B cell (primary cell): ENCODE measurements around the gene LCN1. TPM values are rescaled to one million over a fixed set of nuclear protein-coding genes. Genes with fewer than 3 reads are reported as not detected.
"Not testable (repeated sequence)": the region's sequence is repeated elsewhere in the genome, so short reads cannot be mapped to it uniquely, and the experiment has no call there.

ENCODE experiments used
- ATAC-seq: fragments of 200-7000 bp; cut with Tn5 transposase; one replicate; pipeline ENCODE4 v1.10.0; 2021; ENCODE audit warnings: low read depth, mild to moderate bottlenecking, moderate number of reproducible peaks, moderate library complexity
- CTCF ChIA-PET: fragments of 350-600 bp; sonication (Branson Sonifier 250); formaldehyde crosslinking; loops from one replicate; lab custom pipeline; 2021; ENCODE audit warnings: antibody characterized with exemption, inconsistent platforms; lab: Charles Lee
- POLR2A ChIA-PET: fragments of 350-600 bp; sonication (Branson Sonifier 250); formaldehyde crosslinking; loops from one replicate; lab custom pipeline; 2021; ENCODE audit warnings: antibody characterized with exemption; lab: Charles Lee
- DNase-seq: peaks from one replicate; pipeline ENCODE4 v3.0.0; 2013
- H2AFZ ChIP-seq: 2 replicates; pipeline ENCODE4 v1.6.1; 2012; ENCODE audit warnings: mild to moderate bottlenecking, low read depth, low read length; ENCODE audit not compliant: insufficient read depth, poor library complexity, severe bottlenecking
- H3K27ac ChIP-seq, 2 donors: 1 replicate in 1 of 2; 2 replicates in 1 of 2; pipeline ENCODE4 v1.5.1; 2012 to 2013; ENCODE audit warnings: low read length in 2 of 2, mild to moderate bottlenecking in 2 of 2, moderate library complexity in 1 of 2
- H3K27me3 ChIP-seq, 4 experiments: fragments of 200-600 bp in 1 of 4; sonication (generic) in 1 of 4; replicated peaks in 1 of 4; 1 replicate in 2 of 4; 2 replicates in 2 of 4; pipeline versions ENCODE4 v1.6.1 to v1.7.0; 2013 to 2016; ENCODE audit warnings: low read length in 3 of 4, mild to moderate bottlenecking in 2 of 4, mixed read lengths in 1 of 4, moderate library complexity in 1 of 4; ENCODE audit not compliant: insufficient read depth in 4 of 4, control insufficient read depth in 3 of 4; ENCODE audit errors: control extremely low read depth in 1 of 4
- H3K36me3 ChIP-seq, 2 experiments: replicated peaks in 1 of 2; 1 replicate in 1 of 2; 2 replicates in 1 of 2; pipeline versions ENCODE4 v1.6.1 to v1.7.1; 2013; ENCODE audit warnings: low read length in 1 of 2; ENCODE audit not compliant: insufficient read depth in 2 of 2, control insufficient read depth in 1 of 2; ENCODE audit errors: control extremely low read depth in 1 of 2, extremely low read depth in 1 of 2
- H3K4me1 ChIP-seq, 2 donors: fragments of 200-600 bp in 1 of 2; sonication (generic) in 1 of 2; 1 replicate in 1 of 2; 2 replicates in 1 of 2; pipeline versions ENCODE4 v1.5.1 to v1.6.1; 2013 to 2017; ENCODE audit warnings: low read length in 2 of 2; ENCODE audit not compliant: control insufficient read depth in 2 of 2, insufficient read depth in 2 of 2
- H3K4me2 ChIP-seq: replicated peaks from 2 replicates; pipeline ENCODE3; 2012; ENCODE audit warnings: mild to moderate bottlenecking, low read depth, low read length; ENCODE audit not compliant: poor library complexity, severe bottlenecking
- H3K4me3 ChIP-seq, 5 experiments: fragments of 200-600 bp in 1 of 5; sonication (generic) in 1 of 5; 1 replicate in 3 of 5; 2 replicates in 2 of 5; pipeline versions ENCODE4 v1.5.1 to v1.7.0; 2011 to 2016; ENCODE audit warnings: low read length in 4 of 5, mild to moderate bottlenecking in 4 of 5, low read depth in 2 of 5, control low read depth in 1 of 5, moderate library complexity in 1 of 5; ENCODE audit not compliant: insufficient read depth in 1 of 5; ENCODE audit errors: control extremely low read depth in 1 of 5, extremely low read depth in 1 of 5
- H3K79me2 ChIP-seq: fragments of 200-600 bp; sonication (generic); one replicate; pipeline ENCODE4 v1.6.0; 2016; ENCODE audit warnings: low read length; ENCODE audit not compliant: control insufficient read depth, insufficient read depth
- H3K9ac ChIP-seq: fragments of 200-600 bp; sonication (generic); 2 replicates; pipeline ENCODE4 v1.6.1; 2017; ENCODE audit warnings: mild to moderate bottlenecking, low read length, moderate library complexity
- H3K9me3 ChIP-seq, 3 donors: one replicate each; pipeline versions ENCODE4 v1.6.1 to v1.7.1; 2013; ENCODE audit warnings: low read length in 2 of 3; ENCODE audit not compliant: control insufficient read depth in 2 of 3, insufficient read depth in 1 of 3; ENCODE audit errors: control extremely low read depth in 1 of 3
- H4K20me1 ChIP-seq: 2 replicates; pipeline ENCODE4 v1.6.0; 2012; ENCODE audit warnings: mild to moderate bottlenecking, low read length; ENCODE audit not compliant: insufficient read depth, control insufficient read depth, poor library complexity, severe bottlenecking
- H3K27ac Mint-ChIP-seq: one replicate; pipeline ENCODE4 v1.8.0; 2021; ENCODE audit warnings: mixed read lengths
- H3K27me3 Mint-ChIP-seq: one replicate; pipeline ENCODE4 v1.8.0; 2021; ENCODE audit warnings: mixed read lengths
- H3K4me1 Mint-ChIP-seq: one replicate; pipeline ENCODE4 v1.8.0; 2021; ENCODE audit warnings: mixed read lengths
- H3K4me3 Mint-ChIP-seq: one replicate; pipeline ENCODE4 v1.8.0; 2021; ENCODE audit warnings: mixed read lengths
- H3K9me3 Mint-ChIP-seq: one replicate; pipeline ENCODE4 v1.8.0; 2022; ENCODE audit warnings: mixed read lengths; ENCODE audit not compliant: insufficient read depth
- CTCF ChIP-seq: fragments of 200-600 bp; IDR thresholded peaks from one replicate; pipeline ENCODE4 v1.8.0; 2022; ENCODE audit warnings: antibody characterized with exemption, mild to moderate bottlenecking
- EZH2 ChIP-seq: IDR thresholded peaks from 2 replicates; pipeline ENCODE4 v1.6.1; 2012; ENCODE audit warnings: borderline replicate concordance, low read depth, mild to moderate bottlenecking, moderate library complexity, low read length; ENCODE audit not compliant: insufficient read depth, poor library complexity, severe bottlenecking
- whole genome bisulfite sequencing: methylation state at CpG from one replicate; pipeline ENCODE4 v1.1.5; 2013; ENCODE audit warnings: missing lambda C conversion rate; ENCODE audit not compliant: insufficient coverage; 5-methylcytosine and 5-hydroxymethylcytosine counted together
- intact Hi-C: fragments of 100-400 bp; cut with micrococcal nuclease; formaldehyde crosslinking; loops from one replicate; pipeline ENCODE4 v1.10.0; 2022
- polyA plus RNA-seq: library from polyadenylated mRNA; depleted of rRNA; stranded (reverse); fragments of >200 nt; gene quantifications from 2 replicates; pipeline ENCODE4 v1.2.3, GENCODE V29; 2012
- total RNA-seq, 2 donors: library from RNA; stranded (reverse); fragments of 120-200 nt in 1 of 2; gene quantifications; 1 replicate in 1 of 2; 2 replicates in 1 of 2; pipeline versions ENCODE4 v1.2.3 to v1.2.4, GENCODE V29; 2013 to 2022

Gene LCN1
- total and polyA plus RNA-seq, 2 donors (not counting 1 experiment from before 2014, with no cell fraction given), result not detected

GRCh38 chr9:135526730-135527571, 5.7 kb downstream of the LCN1 start:
- Histone ChIP-seq H3K4me3 (no peak overlapping the region), H3K27me3 (peaks cover 0 to 3% (median 0%) of the 10 kb centered on the region in 4 experiments), H4K20me1 (no peaks in the 10 kb centered on the region), H3K9ac (no peak overlapping the region), H3K79me2 (no peaks in the 10 kb centered on the region), H3K9me3 (peaks cover 0 to 8% (median 0%) of the 10 kb centered on the region in 3 donors), H2AFZ (no peak overlapping the region), H3K4me1 (no peaks in the 10 kb centered on the region), H3K4me2 (no peak overlapping the region), H3K36me3 (no peaks in the 10 kb centered on the region), H3K27ac (no peak overlapping the region)
- H3K27ac Mint-ChIP-seq, result no peak overlapping the region
- DNase-seq (no peak), ATAC-seq (no peak)
- whole genome bisulfite sequencing, result 81% methylated on average over 30 of the region's 30 CpGs
- intact Hi-C loops, result no loop called here
- no peaks in the 10 kb centered on the region for H3K4me1 Mint-ChIP-seq
- ChIA-PET POLR2A (no interaction called here), CTCF (no interaction called here)
- H3K27me3 Mint-ChIP-seq, result peaks cover 11% of the 10 kb centered on the region
- H3K4me3 Mint-ChIP-seq, result no peak overlapping the region
- TF ChIP-seq CTCF (no peak), EZH2 (no peak)
- H3K9me3 Mint-ChIP-seq, result no peaks in the 10 kb centered on the region

- H3K27ac ChIP-seq, H3K4me3 ChIP-seq, H3K9me3 ChIP-seq, H3K27me3 ChIP-seq, H3K4me2 ChIP-seq, H3K27ac Mint-ChIP-seq, H3K9ac ChIP-seq, ATAC-seq, POLR2A ChIA-PET, intact Hi-C loops, H3K36me3 ChIP-seq, H2AFZ ChIP-seq, DNase-seq, H3K4me3 Mint-ChIP-seq, H3K79me2 ChIP-seq, H3K9me3 Mint-ChIP-seq, H4K20me1 ChIP-seq, H3K4me1 Mint-ChIP-seq, H3K4me1 ChIP-seq: not testable (repeated sequence)
- 93% methylated on average over 5 of the region's 10 CpGs for whole genome bisulfite sequencing
- CTCF ChIA-PET, result interaction anchor here (1.4 to 2.7 kb wide), 2 partner anchors 19 to 24 kb away, joined by 3 to 8 read pairs; no protein-coding TSS in a partner anchor
- H3K27me3 Mint-ChIP-seq, result peaks cover 19% of the 10 kb centered on the region
Observed at GRCh38 chr9:135528842-135529435, 7.7 kb downstream of the LCN1 start.
